RWPE1 (cell line): Measurements from ENCODE around the gene WDFY4.

Experiments
- CTCF ChIA-PET: fragments of 350-600 bp; sonication (Branson Sonifier 250); formaldehyde crosslinking; extraction: SDS; loops from one replicate; lab custom pipeline; 2021; lab: Yijun Ruan, JAX
- POLR2A ChIA-PET: fragments of 400-600 bp; formaldehyde crosslinking; extraction: SDS; loops from one replicate; lab custom pipeline; 2020; ENCODE audit warnings: antibody characterized with exemption; ENCODE audit not compliant: low non-redundant PET; lab: Yijun Ruan, JAX
- DNase-seq: peaks from one replicate; pipeline ENCODE4 v3.0.0; 2012; ENCODE audit warnings: low spot score
- H3K27ac ChIP-seq: fragments of 450-650 bp; 2 replicates; pipeline ENCODE4 v1.5.1; 2017
- TF ChIP-seq, protein P1 (sequence below): fragments of 450-650 bp; conservative IDR thresholded peaks from 2 replicates; pipeline ENCODE4 v1.5.1; 2017; ENCODE audit warnings: low read depth, mild to moderate bottlenecking

The WDFY4 gene

DNA sequence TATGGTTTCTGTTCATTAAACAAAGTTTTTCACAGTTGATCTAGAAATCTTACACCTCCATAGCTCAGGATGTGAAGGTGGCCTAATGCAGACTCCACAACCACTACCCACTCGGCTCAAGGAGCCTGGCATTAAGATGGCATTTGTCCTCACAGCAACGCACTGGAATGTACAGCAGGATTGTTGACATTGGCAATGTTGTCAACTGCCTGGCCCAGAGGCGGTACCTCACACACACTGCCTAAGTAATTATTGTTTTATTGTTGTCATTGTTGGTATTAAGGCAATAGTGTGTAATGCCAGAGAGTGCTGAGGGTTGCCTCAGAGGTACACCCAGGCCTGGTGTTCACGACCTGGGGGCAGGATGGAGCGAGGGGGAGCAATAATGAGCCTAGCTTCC lies 216.6 kb downstream of the WDFY4 start:
- CTCF ChIA-PET: no interaction called here

DNA sequence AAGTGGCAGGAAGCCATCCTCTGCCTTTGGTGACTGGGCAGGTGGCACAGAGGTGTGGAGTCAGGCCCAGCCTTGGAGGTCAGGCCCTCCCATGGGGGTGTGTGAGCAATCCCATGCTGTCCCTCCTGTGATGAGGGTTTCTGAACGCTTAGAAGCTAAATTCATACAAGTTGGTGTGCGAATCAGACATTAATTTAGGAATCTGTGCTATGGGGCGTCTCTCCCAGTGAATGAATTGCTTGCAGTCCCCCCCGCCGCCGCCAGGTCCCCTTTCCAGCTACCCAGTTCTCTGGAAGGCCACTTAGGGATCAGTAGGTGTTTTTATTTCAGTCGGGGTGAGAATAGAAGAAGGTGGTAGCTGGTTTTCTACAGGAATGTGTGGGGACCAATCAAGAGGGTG lies 217.4 kb downstream of the WDFY4 start:
- no peak overlapping the region for H3K27ac ChIP-seq
- no peak for DNase-seq
- TF ChIP-seq, protein P1, sequence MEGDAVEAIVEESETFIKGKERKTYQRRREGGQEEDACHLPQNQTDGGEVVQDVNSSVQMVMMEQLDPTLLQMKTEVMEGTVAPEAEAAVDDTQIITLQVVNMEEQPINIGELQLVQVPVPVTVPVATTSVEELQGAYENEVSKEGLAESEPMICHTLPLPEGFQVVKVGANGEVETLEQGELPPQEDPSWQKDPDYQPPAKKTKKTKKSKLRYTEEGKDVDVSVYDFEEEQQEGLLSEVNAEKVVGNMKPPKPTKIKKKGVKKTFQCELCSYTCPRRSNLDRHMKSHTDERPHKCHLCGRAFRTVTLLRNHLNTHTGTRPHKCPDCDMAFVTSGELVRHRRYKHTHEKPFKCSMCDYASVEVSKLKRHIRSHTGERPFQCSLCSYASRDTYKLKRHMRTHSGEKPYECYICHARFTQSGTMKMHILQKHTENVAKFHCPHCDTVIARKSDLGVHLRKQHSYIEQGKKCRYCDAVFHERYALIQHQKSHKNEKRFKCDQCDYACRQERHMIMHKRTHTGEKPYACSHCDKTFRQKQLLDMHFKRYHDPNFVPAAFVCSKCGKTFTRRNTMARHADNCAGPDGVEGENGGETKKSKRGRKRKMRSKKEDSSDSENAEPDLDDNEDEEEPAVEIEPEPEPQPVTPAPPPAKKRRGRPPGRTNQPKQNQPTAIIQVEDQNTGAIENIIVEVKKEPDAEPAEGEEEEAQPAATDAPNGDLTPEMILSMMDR: no peak
- ChIA-PET POLR2A (no interaction called here), CTCF (interaction anchor here (0.7 kb wide), 1 partner anchor 74 kb away, joined by 4 read pairs; no protein-coding TSS in a partner anchor)

More for the DNA sequence above, 216.6 kb downstream of the WDFY4 start:
- POLR2A ChIA-PET: no interaction called here
- H3K27ac ChIP-seq: no peak overlapping the region
- TF ChIP-seq, protein P1: no peak
- no peak for DNase-seq

DNA sequence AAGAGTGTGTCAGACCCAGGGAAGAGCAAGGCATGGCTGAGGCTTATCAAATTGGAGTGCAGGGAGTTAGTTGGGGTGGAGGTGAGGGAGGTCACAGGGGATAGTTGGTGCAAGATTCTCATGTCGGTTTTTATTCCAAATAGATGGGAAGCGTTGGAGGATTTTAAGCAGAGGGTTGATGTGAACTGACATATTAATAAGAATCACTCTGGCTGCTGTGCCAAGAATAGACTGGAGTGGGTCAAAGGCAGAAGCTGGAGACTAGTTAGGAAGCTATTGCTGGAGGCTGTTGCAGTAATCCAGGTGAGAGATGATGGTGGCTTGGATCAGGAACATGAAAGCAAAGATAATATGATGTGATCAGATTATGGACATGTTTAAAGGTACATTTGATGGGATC lies 218.5 kb downstream of the WDFY4 start:
- no peak overlapping the region for H3K27ac ChIP-seq
- POLR2A ChIA-PET: no interaction called here
- no peak for DNase-seq
- CTCF ChIA-PET: no interaction called here
- TF ChIP-seq, protein P1: no peak

DNA sequence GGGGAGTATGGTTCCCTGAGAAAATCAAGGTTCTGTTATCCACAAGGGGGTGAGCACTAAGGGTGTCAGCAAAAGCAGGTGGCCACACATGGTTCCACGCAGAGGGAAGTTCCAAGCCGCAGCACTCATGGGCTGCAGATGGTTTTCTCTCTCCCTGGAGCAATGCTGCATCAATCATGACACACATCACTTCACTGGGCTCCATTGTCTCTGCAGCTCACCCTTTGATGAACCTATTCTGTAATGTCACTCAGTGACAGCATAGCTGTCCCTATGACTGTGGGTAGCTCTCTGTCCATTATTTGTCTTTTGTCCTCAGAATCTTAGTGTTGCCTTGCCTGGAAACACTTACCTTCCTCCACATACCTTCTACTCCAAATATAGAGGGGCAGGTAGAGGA lies 220.2 kb downstream of the WDFY4 start:
- no peak overlapping the region for H3K27ac ChIP-seq
- CTCF ChIA-PET: no interaction called here
- no peak for DNase-seq
- TF ChIP-seq, protein P1: no peak
- POLR2A ChIA-PET: no interaction called here

DNA sequence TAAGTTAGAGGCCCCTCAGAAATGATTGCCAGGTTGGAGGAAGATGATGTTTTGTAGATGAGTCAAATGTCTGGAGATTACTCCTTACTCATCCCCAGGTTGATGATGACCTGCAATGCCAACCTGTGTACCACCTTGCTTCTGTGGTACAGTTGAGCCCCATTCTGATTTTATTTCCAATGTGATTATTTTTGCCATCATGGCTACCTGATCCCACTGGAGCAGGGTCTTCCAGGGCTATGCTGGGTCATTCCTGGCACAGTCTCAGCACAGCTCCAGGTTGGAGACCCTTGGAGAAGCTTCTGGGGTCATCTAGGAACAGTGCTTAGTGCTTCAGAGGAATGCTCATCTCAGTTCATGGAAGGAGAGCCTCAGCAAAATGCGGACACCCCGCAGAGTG lies 220.6 kb downstream of the WDFY4 start:
- TF ChIP-seq, protein P1: no peak
- H3K27ac ChIP-seq: no peak overlapping the region
- ChIA-PET CTCF (no interaction called here), POLR2A (no interaction called here)
- no peak for DNase-seq

DNA sequence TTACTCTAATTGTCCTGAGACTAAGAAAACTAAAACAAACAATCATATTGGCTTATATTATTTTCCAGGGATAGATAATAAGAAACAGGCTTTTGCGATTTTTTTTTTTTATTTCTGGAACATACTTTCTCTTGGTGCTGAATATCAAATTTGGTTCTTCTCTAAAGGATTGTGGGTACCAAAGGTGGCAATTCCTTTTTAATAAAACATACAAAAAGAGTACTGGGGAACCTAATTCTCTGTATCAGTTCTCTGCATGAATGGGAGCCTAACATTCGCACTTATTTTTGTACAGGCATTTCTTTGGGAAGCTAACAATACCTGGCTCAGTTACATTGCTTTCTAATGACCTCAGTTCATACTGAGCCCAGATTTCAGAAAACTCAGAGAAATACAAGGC lies 222.2 kb downstream of the WDFY4 start:
- no peak overlapping the region for H3K27ac ChIP-seq
- TF ChIP-seq, protein P1: no peak
- DNase-seq: no peak
- ChIA-PET CTCF (interaction anchor here (0.5 to 0.7 kb wide), 2 partner anchors 10 to 749 kb away, joined by 3 to 5 read pairs; no protein-coding TSS in a partner anchor), POLR2A (no interaction called here)
